Peyer's patch (tissue), 4 donors: ENCODE measurements around the gene SOX12. TPM values are rescaled to one million over a fixed set of nuclear protein-coding genes. Genes with fewer than 3 reads are reported as not detected.
A peak's percentile ranks its signal among the peaks of the same experiment; 100 is the strongest.

ENCODE experiments used
- DNase-seq, 3 donors: peaks; one replicate each; pipeline ENCODE4 v3.0.0-alpha.2; 2017 to 2019
- H3K27ac ChIP-seq, 4 donors: fragments of 200-600 bp; sonication (generic); one replicate each; pipeline ENCODE4 v1.5.1; 2016 to 2019
- H3K27me3 ChIP-seq, 2 donors: fragments of 200-600 bp; sonication (generic); one replicate each; pipeline ENCODE4 v1.5.1; 2019
- H3K36me3 ChIP-seq, 3 donors: fragments of 200-600 bp; sonication (generic); one replicate each; pipeline ENCODE4 v1.5.1; 2016 to 2019
- H3K4me1 ChIP-seq, 4 donors: fragments of 200-600 bp; sonication (generic); one replicate each; pipeline ENCODE4 v1.5.1; 2016 to 2019
- H3K4me3 ChIP-seq, 4 donors: fragments of 200-600 bp; sonication (generic); 1 replicate in 3 of 4; 2 replicates in 1 of 4; pipeline ENCODE4 v1.5.1; 2016 to 2019; ENCODE audit warnings: mild to moderate bottlenecking in 1 of 4
- H3K9me3 ChIP-seq, 4 donors: fragments of 200-600 bp; sonication (generic); one replicate each; pipeline ENCODE4 v1.5.1; 2016 to 2019; ENCODE audit warnings: mild to moderate bottlenecking in 1 of 4
- CTCF ChIP-seq, 6 experiments: fragments of 450-650 bp in 4 of 6; fragments of 200-600 bp in 2 of 6; sonication (generic) in 1 of 6; IDR thresholded peaks; one replicate each; pipeline ENCODE4 v1.5.1; 2017 to 2019; ENCODE audit warnings: antibody characterized with exemption in 6 of 6, mild to moderate bottlenecking in 3 of 6, moderate library complexity in 1 of 6
- POLR2A ChIP-seq, 2 donors: fragments of 450-650 bp; IDR thresholded peaks; one replicate each; pipeline ENCODE4 v1.5.1; 2017; ENCODE audit warnings: antibody characterized with exemption in 2 of 2, mild to moderate bottlenecking in 2 of 2, moderate library complexity in 2 of 2
- total RNA-seq, 4 donors: library from RNA; depleted of rRNA; stranded (reverse); fragments of >200 nt; gene quantifications; one replicate each; pipeline ENCODE4 v1.1.0, GENCODE V29; 2016

SOX12 gene
- total RNA-seq, 4 donors from 2014 or later, result 1.4 to 7.4 (median 2.5) TPM

- H3K9me3 ChIP-seq, result no peaks in the 10 kb centered on the region
- DNase-seq, result no peak
- TF ChIP-seq POLR2A (IDR thresholded peaks at IDR 0.05) (no peak), CTCF (IDR thresholded peaks at IDR 0.05) (no peak)
- peak overlapping the region; percentile 99 for H3K27ac ChIP-seq
- peak overlapping the region; percentile 65 to 97 (median 92) for H3K4me3 ChIP-seq
- H3K27me3 ChIP-seq, result no peaks in the 10 kb centered on the region
- H3K4me1 ChIP-seq, result peaks cover 6 to 40% (median 11%) of the 10 kb centered on the region in 4 donors
- H3K36me3 ChIP-seq, result no peaks in the 10 kb centered on the region
Measured at GRCh38 chr20:298776-299391, 26.5 kb upstream of the SOX12 start.

- Histone ChIP-seq H3K36me3 (no peaks in the 10 kb centered on the region), H3K9me3 (no peaks in the 10 kb centered on the region), H3K4me1 (peaks cover 6 to 40% (median 11%) of the 10 kb centered on the region in 4 donors), H3K27me3 (no peaks in the 10 kb centered on the region), H3K4me3 (peak overlapping the region in 1 of 4 donors; percentile 23), H3K27ac (no peak overlapping the region)
- no peak for DNase-seq
- TF ChIP-seq POLR2A (IDR thresholded peaks at IDR 0.05) (no peak), CTCF (IDR thresholded peaks at IDR 0.05) (no peak)
Measured at GRCh38 chr20:300345-300990, 24.9 kb upstream of the SOX12 start.

GRCh38 chr20:301886-302848, 23.2 kb upstream of the SOX12 start:
- H3K4me3 ChIP-seq, result no peak overlapping the region
- no peaks in the 10 kb centered on the region for H3K27me3 ChIP-seq

GRCh38 chr20:305745-306144, 19.6 kb upstream of the SOX12 start:
- H3K36me3 ChIP-seq, result no peaks in the 10 kb centered on the region
- H3K4me3 ChIP-seq, result no peak overlapping the region
- TF ChIP-seq CTCF (IDR thresholded peaks at IDR 0.05) (no peak), POLR2A (IDR thresholded peaks at IDR 0.05) (no peak)
- DNase-seq, result no peak
- H3K27me3 ChIP-seq, result no peaks in the 10 kb centered on the region
- no peak overlapping the region for H3K27ac ChIP-seq
- peaks cover 0 to 15% (median 0%) of the 10 kb centered on the region in 4 donors for H3K4me1 ChIP-seq
- H3K9me3 ChIP-seq, result no peaks in the 10 kb centered on the region

More at GRCh38 chr20:301886-302848, 23.2 kb upstream of the SOX12 start:
- no peak for TF ChIP-seq CTCF (IDR thresholded peaks at IDR 0.05)
- no peak for TF ChIP-seq POLR2A (IDR thresholded peaks at IDR 0.05)
- Histone ChIP-seq H3K36me3 (no peaks in the 10 kb centered on the region), H3K27ac (no peak overlapping the region), H3K9me3 (no peaks in the 10 kb centered on the region), H3K4me1 (peaks cover 6 to 32% (median 11%) of the 10 kb centered on the region in 4 donors)
- no peak for DNase-seq

- Histone ChIP-seq H3K27ac (no peak overlapping the region), H3K9me3 (no peaks in the 10 kb centered on the region), H3K27me3 (no peaks in the 10 kb centered on the region), H3K4me3 (no peak overlapping the region), H3K4me1 (peaks cover 0 to 6% (median 0%) of the 10 kb centered on the region in 4 donors), H3K36me3 (no peaks in the 10 kb centered on the region)
- TF ChIP-seq POLR2A (IDR thresholded peaks at IDR 0.05) (no peak), CTCF (IDR thresholded peaks at IDR 0.05) (no peak)
- no peak for DNase-seq
Measured at GRCh38 chr20:308427-309038, 16.8 kb upstream of the SOX12 start.
